ENCODE measurements around the gene DDX23. TPM values are rescaled to one million over a fixed set of nuclear protein-coding genes. Genes with fewer than 3 reads are reported as not detected.

The DDX23 gene
- total RNA-seq, 1 experiment from 2014 or later, result 107 TPM

DNA sequence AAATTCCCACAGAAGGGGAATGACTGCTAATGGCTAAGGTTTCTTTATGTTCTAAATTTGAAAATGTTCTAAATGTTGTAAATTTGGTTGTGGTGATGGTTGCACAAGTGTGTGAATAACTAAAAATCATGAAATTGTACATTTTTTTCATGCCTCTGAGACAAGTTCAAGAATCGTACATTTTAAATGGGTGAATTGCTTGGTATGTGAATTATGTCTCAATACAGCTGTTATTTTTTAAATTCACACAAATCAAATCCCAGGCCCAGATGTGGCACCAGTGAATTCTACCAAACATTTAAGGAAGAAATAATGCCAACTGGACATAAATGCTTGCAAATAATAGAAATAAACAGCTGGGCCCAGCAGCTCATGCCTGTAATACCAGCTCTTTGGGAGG, 42.3 kb upstream of the DDX23 start (continued):
- TF ChIP-seq MAX (CRISPR knock-in tag; IDR thresholded peaks at IDR 0.05) (no peak), SOX15 (CRISPR knock-in tag; IDR thresholded peaks at IDR 0.05) (no peak)

DNA sequence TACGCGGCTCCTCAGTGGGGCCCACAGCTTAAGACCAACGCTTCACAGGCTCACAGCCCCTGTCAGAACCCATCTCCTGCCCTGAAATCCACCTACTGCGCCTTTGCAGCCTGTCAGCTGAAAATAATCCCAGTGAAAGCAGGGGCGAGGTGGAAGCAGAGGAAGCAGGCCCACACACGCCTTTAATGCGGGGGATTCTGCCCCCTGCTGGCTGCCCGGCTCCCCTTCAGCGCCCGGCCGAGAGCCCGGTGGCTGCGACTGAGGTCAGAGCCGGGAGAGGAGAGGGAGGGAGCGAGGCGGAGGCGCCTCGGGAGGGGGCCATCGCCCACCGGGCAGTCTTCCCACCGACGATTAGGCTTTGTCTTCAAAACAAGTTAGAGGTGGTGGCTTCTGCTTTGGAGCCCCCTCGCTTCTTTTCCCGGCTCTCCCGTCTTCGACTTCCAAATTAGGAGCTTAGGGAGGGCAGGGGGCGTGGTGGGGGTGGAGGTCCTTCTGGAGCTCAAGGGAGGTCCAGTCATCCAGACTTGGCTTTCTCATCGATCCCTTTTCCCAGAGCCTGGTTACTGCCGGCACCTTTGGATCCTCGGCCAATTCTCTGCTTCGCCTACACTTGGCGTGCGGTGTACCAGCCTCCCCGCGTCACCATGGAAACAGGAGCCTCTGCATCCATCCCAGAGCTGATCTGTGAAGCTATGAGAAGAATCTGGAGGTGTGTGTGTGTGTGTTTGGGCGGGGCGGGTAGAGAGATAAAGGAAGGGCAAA, 38.9 kb upstream of the DDX23 start:
- peaks cover 7% of the 10 kb centered on the region for H3K4me1 Mint-ChIP-seq
- CTCF ChIA-PET, result interaction anchor here (0.6 to 6.8 kb wide), 54 partner anchors 8 to 208 kb away, joined by 3 to 352 read pairs (median 5); partner anchors contain the start of genes ADCY6, ARF3, CACNB3 and DDN
- no peaks in the 10 kb centered on the region for H3K36me3 Mint-ChIP-seq
- H3K4me3 Mint-ChIP-seq, result peak overlapping the region; percentile 70
- peak; percentile 95 for ATAC-seq
- H3K9me3 Mint-ChIP-seq, result no peaks in the 10 kb centered on the region
- DNase-seq (ENCODE audit: low spot score), result peak; percentile 92
- POLR2A ChIA-PET, result interaction anchor here (0.6 to 2.6 kb wide), 7 partner anchors 26 to 89 kb away, joined by 3 to 20 read pairs (median 4); partner anchors contain the start of genes DDX23, FKBP11 and RND1
- H3K27me3 Mint-ChIP-seq (ENCODE audit: low read depth), result peaks cover 28% of the 10 kb centered on the region
- H3K27ac Mint-ChIP-seq, result no peak overlapping the region
- TF ChIP-seq CBFB (CRISPR knock-in tag; IDR thresholded peaks at IDR 0.05; ENCODE audit: low read depth) (no peak), TCF7 (CRISPR knock-in tag; IDR thresholded peaks at IDR 0.05; ENCODE audit: low read depth) (no peak), E2F5 (CRISPR knock-in tag; IDR thresholded peaks at IDR 0.05) (0 out of 2 replicates have a peak, but pooled peaks have one; percentile 39), SP1 (CRISPR knock-in tag; conservative IDR thresholded peaks at IDR 0.05) (0 out of 2 replicates have a peak, but pooled peaks have one; percentile 21), PRRX2 (CRISPR knock-in tag; IDR thresholded peaks at IDR 0.05) (no peak), NR3C1 (CRISPR knock-in tag; conservative IDR thresholded peaks at IDR 0.05; ENCODE audit: low read depth) (no peak), AR (CRISPR knock-in tag; IDR thresholded peaks at IDR 0.05) (no peak), RORB (CRISPR knock-in tag; IDR thresholded peaks at IDR 0.05) (no peak), GTF2I (CRISPR knock-in tag; conservative IDR thresholded peaks at IDR 0.05) (no peak), ZNF263 (CRISPR knock-in tag; IDR thresholded peaks at IDR 0.05; ENCODE audit: low read depth) (no peak), FOXK1 (CRISPR knock-in tag; IDR thresholded peaks at IDR 0.05) (0 out of 2 replicates have a peak, but pooled peaks have one; percentile 21), TP53 (CRISPR knock-in tag; IDR thresholded peaks at IDR 0.05) (no peak), HMGXB4 (CRISPR knock-in tag; IDR thresholded peaks at IDR 0.05) (peak; percentile 65), ERG (CRISPR knock-in tag; IDR thresholded peaks at IDR 0.05) (no peak), ESRRA (CRISPR knock-in tag; IDR thresholded peaks at IDR 0.05; ENCODE audit: borderline replicate concordance) (no peak)
- TF ChIP-seq, protein P1, sequence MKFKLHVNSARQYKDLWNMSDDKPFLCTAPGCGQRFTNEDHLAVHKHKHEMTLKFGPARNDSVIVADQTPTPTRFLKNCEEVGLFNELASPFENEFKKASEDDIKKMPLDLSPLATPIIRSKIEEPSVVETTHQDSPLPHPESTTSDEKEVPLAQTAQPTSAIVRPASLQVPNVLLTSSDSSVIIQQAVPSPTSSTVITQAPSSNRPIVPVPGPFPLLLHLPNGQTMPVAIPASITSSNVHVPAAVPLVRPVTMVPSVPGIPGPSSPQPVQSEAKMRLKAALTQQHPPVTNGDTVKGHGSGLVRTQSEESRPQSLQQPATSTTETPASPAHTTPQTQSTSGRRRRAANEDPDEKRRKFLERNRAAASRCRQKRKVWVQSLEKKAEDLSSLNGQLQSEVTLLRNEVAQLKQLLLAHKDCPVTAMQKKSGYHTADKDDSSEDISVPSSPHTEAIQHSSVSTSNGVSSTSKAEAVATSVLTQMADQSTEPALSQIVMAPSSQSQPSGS (CRISPR knock-in tag; IDR thresholded peaks at IDR 0.05; ENCODE audit: borderline replicate concordance, low read depth), result no peak
- TF ChIP-seq, protein P2, sequence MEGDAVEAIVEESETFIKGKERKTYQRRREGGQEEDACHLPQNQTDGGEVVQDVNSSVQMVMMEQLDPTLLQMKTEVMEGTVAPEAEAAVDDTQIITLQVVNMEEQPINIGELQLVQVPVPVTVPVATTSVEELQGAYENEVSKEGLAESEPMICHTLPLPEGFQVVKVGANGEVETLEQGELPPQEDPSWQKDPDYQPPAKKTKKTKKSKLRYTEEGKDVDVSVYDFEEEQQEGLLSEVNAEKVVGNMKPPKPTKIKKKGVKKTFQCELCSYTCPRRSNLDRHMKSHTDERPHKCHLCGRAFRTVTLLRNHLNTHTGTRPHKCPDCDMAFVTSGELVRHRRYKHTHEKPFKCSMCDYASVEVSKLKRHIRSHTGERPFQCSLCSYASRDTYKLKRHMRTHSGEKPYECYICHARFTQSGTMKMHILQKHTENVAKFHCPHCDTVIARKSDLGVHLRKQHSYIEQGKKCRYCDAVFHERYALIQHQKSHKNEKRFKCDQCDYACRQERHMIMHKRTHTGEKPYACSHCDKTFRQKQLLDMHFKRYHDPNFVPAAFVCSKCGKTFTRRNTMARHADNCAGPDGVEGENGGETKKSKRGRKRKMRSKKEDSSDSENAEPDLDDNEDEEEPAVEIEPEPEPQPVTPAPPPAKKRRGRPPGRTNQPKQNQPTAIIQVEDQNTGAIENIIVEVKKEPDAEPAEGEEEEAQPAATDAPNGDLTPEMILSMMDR (IDR thresholded peaks at IDR 0.05), result peak; percentile 92
- TF ChIP-seq, protein P3, sequence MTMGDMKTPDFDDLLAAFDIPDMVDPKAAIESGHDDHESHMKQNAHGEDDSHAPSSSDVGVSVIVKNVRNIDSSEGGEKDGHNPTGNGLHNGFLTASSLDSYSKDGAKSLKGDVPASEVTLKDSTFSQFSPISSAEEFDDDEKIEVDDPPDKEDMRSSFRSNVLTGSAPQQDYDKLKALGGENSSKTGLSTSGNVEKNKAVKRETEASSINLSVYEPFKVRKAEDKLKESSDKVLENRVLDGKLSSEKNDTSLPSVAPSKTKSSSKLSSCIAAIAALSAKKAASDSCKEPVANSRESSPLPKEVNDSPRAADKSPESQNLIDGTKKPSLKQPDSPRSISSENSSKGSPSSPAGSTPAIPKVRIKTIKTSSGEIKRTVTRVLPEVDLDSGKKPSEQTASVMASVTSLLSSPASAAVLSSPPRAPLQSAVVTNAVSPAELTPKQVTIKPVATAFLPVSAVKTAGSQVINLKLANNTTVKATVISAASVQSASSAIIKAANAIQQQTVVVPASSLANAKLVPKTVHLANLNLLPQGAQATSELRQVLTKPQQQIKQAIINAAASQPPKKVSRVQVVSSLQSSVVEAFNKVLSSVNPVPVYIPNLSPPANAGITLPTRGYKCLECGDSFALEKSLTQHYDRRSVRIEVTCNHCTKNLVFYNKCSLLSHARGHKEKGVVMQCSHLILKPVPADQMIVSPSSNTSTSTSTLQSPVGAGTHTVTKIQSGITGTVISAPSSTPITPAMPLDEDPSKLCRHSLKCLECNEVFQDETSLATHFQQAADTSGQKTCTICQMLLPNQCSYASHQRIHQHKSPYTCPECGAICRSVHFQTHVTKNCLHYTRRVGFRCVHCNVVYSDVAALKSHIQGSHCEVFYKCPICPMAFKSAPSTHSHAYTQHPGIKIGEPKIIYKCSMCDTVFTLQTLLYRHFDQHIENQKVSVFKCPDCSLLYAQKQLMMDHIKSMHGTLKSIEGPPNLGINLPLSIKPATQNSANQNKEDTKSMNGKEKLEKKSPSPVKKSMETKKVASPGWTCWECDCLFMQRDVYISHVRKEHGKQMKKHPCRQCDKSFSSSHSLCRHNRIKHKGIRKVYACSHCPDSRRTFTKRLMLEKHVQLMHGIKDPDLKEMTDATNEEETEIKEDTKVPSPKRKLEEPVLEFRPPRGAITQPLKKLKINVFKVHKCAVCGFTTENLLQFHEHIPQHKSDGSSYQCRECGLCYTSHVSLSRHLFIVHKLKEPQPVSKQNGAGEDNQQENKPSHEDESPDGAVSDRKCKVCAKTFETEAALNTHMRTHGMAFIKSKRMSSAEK (CRISPR knock-in tag; IDR thresholded peaks at IDR 0.05; ENCODE audit: borderline replicate concordance), result no peak

All from WTC11 (cell line).